IPS-18c (cell line): Measurements from ENCODE around the gene SMARCA4.

ENCODE experiments used
- H3K4me3 ChIP-seq: 2 replicates; pipeline ENCODE4 v1.7.0; 2013; ENCODE audit warnings: low read depth, mild to moderate bottlenecking, low read length, moderate library complexity; ENCODE audit not compliant: insufficient read depth
- H3K9me3 ChIP-seq: one replicate; pipeline ENCODE4 v1.6.1; 2013; ENCODE audit warnings: mild to moderate bottlenecking, low read length, moderate library complexity; ENCODE audit not compliant: control insufficient read depth, insufficient read depth

SMARCA4 gene

DNA sequence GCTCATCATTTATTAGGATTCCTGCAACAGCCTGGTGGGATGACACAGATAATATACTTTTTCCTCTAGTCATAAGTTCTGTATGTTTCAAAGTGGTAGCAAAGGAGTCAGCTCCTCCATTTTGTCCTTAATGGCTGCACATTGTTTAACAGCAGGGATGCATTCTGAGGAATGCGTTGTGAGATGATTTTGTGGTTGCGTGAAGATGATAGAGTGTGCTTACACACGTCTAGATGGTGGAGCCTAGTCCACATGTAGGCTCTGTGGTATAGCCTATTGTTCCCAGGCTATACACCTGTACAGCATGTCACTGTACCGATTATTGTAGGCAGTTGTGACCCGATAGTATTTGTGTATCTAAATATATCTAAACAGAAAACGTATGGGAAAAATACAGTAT lies 4.6 kb downstream of the SMARCA4 start:
- H3K9me3 ChIP-seq, result no peaks in the 10 kb centered on the region
- no peak overlapping the region for H3K4me3 ChIP-seq

DNA sequence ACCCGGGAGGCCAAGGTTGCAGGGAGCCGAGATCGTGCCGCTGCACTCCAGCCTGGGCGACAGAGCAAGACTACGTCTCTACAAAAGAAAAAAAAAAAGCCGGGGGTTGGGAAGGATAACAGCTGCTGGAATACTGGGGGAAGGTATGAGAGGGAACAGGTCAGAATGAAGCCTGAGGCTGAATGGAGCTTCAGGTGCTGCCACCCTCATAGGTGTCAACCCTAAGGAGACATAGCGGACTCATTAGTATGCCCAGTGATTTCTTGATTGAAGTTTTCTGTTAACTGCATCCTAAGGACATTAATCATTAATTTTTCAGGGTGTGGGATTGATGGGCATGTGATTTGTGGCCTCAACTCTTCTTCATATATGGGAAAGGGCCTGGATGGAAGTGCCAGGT lies 6.0 kb downstream of the SMARCA4 start:
- Histone ChIP-seq H3K9me3 (no peaks in the 10 kb centered on the region), H3K4me3 (no peak overlapping the region)

DNA sequence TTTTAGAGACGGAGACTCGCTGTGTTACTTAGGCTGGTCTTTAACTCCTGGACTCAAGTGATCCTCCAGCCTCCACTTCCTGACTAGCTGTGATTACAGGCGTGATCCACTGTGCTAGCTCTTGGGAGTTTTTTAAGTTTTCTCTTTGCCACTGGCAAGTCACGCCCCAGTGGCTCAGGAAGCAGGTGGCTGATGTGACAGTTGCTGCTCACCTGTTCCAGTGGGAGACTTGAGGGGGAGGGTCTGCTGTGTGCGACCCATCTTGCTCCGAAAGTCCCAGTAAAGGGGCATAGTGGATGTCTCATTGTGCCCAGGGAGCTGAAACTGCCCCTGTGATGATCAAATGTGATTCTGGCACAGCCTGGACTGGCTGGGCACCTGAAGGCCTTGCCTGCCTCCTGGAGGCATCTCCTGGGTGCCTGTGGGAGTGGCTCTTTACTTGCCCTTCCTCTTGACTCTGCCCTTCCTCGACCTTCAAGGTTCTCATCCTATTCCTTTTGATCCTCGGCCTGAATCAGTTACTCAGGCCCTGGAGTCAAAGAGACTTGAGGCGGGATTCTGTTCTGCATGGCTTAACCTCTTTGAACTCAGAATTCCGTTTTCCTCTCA lies 7.8 kb downstream of the SMARCA4 start:
- H3K4me3 ChIP-seq, result no peak overlapping the region
- H3K9me3 ChIP-seq, result no peaks in the 10 kb centered on the region

DNA sequence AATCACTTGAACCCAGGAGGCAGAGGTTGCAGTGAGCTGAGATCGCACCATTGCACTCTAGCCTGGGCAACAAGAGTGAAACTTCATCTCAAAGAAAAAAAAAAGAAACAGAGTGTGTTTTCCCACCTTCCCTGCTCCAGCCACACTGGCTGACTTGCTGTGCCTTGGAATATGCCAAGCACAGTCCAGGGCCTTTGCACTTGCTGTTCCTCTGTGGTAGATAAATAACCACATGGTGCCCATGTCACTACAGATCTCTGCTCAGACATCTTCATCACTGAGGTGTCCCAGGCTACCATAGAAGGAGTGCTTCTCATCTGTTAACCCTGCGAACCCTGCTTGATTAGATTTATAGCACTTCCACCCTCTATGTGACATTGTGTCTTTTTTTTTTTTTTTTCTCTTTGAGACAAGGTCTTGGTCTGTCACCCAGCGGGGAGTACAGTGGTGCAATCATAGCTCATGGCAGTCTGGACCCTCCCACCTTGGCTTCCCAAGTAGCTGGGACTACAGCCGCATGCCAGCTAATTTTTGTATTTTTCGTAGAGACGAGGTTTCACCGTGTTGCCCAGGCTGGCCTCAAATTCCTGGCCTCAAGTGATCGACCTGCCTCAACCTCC lies 10.4 kb downstream of the SMARCA4 start:
- H3K9me3 ChIP-seq, result peaks cover 2% of the 10 kb centered on the region
- no peak overlapping the region for H3K4me3 ChIP-seq

DNA sequence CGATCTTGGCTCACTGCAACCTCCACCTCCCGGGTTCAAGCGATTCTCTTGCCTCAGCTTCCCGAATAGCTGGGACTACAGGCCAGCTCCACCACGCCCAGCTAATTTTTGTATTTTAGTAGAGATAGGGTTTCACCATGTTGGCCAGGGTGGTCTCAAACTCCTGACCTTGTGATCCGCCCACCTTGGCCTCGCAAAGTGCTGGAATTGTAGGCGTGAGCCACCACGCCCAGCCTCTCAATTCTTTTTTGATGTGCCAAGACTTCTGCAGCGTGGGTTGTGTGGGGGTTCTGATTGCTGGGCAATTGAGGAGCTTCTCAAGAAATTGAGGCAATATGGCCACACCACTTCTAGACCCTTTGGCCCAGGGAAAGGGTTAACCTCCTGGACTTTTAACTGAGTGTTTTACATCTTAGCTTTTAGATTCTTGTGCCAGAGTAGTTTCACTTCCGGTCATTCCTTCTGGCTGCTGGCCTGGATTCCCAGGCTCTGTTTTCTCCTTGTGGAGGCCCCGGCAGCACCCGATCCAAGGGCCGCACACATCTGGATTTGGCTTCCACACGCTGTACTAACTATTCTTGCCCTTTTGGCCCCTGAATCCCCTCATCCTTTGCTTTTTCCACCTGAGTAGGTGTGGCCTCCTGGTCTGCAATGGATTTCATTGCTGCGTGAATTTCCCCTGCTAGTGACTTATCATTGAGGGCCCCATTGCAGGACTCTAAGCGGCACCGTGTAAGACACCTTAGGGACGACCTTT lies 14.7 kb downstream of the SMARCA4 start:
- Histone ChIP-seq H3K4me3 (no peak overlapping the region), H3K9me3 (peaks cover 2% of the 10 kb centered on the region)

DNA sequence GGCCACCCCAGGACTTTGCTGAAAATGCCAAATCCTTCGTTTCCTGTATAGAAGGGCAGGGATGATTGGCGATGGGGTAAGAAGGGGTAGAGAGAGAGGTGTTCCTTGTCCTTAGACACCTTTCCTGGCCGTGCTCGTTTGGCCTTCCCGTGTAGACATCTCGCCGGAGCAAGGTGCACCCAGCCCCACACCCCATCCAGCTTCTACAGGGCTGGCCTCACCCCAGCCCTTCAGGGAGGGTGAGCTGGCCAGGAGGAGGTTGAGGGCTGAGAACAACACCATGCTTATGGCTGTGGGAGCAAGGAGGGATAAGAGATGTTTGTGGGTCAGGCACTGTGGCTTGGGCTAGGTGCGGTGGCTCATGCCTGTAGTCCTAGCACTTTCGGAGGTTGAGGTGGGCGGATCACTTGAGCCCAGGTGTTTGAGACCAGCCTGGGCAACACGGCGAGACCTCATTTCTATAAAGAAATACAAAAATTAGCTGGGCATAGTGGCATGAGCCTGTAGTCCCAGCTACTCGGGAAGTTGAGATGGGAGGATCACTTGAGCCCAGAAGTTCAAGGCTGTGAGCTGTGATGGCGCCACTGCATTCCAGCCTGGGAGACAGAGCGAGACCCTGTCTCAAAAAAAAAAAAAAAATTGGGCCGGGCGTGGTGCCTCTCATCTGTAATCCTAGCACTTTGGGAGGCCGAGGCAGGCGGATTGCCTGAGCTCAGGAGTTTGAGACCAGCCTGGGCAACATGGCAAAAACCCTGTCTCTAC lies 15.5 kb downstream of the SMARCA4 start:
- H3K9me3 ChIP-seq, result peaks cover 2% of the 10 kb centered on the region
- H3K4me3 ChIP-seq, result no peak overlapping the region

DNA sequence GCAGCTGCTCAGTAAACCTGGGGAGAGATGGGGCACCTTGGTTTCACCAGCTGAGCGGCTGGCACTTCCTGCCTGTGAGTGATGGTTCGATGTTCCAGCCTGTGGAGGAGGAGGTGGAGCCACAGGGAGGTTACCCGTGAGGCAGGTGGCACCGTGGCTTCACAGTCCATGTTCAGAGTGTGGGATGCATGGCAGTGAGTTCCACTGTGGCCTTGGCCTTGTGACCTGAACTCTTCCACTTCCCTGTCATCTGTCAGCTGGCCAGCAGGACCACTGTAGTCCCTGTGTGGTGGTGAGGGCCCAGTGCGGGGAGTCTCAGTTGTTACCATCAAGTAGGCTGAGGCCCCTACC lies 16.9 kb downstream of the SMARCA4 start:
- Histone ChIP-seq H3K9me3 (peaks cover 2% of the 10 kb centered on the region), H3K4me3 (no peak overlapping the region)

DNA sequence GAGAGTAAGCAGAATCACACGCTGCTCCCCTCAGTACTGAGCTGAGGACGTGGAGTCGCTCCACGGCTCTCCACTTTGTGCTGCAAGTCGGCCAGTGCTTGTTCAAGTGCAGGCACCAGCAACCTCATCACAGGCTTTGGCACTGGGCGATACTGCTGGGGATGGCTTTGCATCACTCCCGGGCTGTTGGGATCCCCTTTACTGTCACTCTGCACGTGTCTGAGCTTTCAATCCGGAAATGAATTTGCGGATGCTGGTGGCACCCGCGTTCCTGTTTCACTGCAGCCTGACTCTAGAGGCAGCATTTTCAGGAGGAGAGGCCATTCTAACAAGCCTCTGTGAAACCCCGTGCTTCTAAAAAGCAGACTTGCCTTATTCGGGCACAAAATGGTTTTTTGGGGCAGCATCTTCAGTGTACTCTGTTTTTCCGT lies 19.1 kb downstream of the SMARCA4 start:
- H3K4me3 ChIP-seq, result no peak overlapping the region
- no peaks in the 10 kb centered on the region for H3K9me3 ChIP-seq

DNA sequence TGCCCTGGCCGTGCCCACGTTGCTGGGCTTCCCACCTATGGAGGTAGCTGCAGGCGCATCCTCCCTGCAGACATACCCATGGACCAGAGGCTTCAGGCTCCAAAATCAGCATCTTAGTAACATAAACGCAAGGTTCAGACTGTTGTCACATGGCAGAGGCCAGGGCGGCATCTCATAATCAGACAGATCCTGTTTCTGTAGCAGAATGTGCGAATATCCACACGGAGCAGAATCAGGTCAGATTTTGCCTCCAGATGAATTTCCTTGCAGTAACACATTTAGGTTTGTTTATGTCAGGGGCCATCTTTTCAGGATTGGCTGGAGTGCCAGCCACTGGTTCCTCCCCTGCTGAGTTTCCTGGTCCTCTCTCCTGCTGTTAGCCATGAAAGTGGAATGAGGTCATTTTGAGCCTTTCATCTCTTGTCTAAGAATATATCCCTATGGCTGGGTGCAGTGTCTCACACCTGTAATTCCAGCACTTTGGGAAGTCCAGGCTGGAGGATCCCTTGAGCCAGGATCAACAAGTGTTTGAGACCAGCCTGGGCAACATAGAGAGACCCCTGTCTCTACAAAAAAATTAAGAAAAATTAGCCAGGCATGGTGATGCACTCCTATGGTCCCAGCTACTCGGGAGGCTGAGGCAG lies 20.5 kb downstream of the SMARCA4 start:
- Histone ChIP-seq H3K4me3 (no peak overlapping the region), H3K9me3 (no peaks in the 10 kb centered on the region)

DNA sequence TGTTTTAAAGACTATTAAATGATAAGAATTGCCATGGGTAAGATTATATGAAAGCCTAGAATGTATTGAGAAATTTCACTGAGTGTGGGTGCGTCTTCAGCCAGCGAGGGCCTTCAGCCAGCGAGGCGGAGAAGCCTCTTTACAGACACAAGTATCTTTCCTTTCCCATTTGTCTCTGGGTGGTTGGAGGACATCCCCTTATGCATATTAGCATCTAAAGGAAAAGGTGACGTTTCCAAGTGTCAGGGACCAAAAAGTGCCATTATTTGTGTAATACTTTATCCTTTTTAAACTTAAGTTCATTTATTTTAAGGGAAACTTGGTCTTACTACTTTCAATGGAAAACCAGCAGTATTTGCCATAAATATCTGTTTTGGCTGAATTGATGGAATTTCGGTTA lies 22.2 kb downstream of the SMARCA4 start:
- Histone ChIP-seq H3K9me3 (no peaks in the 10 kb centered on the region), H3K4me3 (no peak overlapping the region)

DNA sequence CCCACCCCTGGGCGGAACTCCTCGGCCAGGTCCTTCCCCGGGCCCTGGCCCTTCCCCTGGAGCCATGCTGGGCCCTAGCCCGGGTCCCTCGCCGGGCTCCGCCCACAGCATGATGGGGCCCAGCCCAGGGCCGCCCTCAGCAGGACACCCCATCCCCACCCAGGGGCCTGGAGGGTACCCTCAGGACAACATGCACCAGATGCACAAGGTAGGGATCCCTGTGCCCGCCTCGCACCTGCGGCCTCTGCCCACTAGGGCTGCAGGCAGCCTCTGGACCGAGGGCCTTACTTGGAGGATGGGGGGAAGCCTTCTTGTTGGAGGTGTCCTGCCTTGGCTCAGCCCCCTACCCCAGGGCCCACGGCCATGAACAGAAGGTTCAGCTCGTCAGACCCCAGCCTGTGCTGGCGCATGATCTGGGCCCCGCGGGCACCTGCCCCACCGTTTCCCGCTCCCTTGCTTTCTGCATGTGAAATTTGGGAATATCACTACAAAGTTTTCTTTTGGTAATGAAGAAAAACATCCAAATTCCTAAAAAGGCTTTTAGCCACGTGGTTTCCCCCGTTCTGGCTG lies 23.4 kb downstream of the SMARCA4 start:
- H3K9me3 ChIP-seq, result no peaks in the 10 kb centered on the region
- no peak overlapping the region for H3K4me3 ChIP-seq

DNA sequence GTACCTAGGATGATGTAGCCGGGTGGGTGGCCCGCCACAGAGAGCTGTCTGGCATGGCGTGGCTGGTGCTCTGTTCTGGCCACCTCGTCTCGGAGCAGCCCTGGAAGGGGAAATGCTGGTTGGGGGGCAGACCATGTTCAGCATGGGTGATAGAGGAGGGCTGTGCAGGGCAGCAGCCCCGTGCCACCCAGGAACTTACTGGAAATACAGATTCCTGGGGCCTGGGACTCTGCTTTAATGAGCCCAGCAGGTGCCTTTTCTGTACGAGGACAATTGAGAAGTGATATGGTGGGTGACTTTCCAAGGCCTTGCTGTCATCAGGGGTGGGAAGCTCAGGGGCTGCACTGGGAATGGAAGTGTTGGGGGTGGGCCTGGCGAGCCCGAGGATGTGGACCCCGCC lies 24.7 kb downstream of the SMARCA4 start:
- H3K4me3 ChIP-seq, result no peak overlapping the region
- no peaks in the 10 kb centered on the region for H3K9me3 ChIP-seq

DNA sequence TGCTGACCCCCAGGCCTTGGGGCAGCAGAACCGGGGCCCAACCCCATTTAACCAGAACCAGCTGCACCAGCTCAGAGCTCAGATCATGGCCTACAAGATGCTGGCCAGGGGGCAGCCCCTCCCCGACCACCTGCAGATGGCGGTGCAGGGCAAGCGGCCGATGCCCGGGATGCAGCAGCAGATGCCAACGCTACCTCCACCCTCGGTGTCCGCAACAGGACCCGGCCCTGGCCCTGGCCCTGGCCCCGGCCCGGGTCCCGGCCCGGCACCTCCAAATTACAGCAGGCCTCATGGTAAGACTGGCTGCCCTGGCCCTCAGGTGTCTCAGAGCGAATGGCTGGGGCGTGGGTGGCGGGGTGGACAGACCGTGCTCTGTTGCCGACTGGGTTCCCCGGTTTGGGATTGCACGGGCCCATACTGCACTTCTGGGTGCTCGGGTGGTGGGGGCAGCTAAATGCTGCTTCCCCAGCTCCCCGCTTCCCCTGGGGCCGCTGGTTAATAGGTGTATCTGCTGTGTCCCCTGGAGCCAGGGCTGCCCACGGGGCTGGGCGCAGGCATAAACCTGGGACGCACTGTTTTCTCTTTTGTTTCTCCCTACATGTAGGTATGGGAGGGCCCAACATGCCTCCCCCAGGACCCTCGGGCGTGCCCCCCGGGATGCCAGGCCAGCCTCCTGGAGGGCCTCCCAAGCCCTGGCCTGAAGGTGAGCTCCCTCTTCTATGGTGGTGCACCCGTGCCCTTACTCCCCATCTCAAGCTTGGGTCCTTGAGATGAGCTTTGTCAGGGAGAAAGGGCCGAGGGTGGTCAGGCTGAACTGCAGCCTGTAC lies 25.7 kb downstream of the SMARCA4 start:
- Histone ChIP-seq H3K9me3 (no peaks in the 10 kb centered on the region), H3K4me3 (no peak overlapping the region)

DNA sequence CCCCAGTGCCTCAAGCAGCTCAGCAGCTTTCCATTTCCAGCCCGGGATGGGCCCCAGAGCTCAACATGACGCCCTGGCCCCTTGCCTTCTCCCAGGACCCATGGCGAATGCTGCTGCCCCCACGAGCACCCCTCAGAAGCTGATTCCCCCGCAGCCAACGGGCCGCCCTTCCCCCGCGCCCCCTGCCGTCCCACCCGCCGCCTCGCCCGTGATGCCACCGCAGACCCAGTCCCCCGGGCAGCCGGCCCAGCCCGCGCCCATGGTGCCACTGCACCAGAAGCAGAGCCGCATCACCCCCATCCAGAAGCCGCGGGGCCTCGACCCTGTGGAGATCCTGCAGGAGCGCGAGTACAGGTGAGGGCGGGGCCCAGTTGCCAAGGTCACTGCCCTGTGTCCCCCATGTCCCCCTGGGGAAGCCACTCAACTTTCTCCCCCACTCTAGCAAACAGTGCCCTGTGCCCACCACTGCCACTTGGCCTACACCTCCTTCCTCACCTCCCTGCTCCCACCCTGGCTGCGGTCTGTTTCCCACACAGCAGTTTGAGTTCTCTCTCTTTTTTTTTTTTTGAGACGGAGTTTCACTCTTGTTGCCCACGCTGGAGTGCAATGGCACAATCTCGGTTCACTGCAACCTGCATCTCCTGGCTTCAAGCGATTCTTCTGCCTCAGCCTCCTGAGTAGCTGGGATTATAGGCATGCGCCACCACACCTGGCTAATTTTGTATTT lies 26.9 kb downstream of the SMARCA4 start:
- H3K4me3 ChIP-seq, result no peak overlapping the region
- H3K9me3 ChIP-seq, result no peaks in the 10 kb centered on the region

DNA sequence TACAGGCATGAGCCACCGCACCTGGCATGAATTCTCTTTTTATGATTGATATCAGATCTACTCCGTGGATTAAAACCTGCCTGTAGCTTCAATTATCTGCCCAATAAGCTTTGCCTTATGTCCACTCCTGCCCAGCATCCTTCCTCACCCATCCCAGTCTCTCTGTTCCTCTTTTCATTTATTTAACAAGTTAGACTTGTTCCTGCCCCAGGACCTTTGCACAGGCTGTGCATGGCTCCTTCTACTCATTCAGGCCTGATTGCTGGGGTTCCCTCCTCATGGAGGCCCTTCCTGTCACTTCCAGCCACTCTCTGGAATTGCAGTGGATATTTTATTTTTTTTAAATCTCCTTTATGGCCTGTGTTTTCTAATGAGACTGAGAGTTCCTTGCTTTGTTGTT lies 27.6 kb downstream of the SMARCA4 start:
- Histone ChIP-seq H3K4me3 (no peak overlapping the region), H3K9me3 (no peaks in the 10 kb centered on the region)

DNA sequence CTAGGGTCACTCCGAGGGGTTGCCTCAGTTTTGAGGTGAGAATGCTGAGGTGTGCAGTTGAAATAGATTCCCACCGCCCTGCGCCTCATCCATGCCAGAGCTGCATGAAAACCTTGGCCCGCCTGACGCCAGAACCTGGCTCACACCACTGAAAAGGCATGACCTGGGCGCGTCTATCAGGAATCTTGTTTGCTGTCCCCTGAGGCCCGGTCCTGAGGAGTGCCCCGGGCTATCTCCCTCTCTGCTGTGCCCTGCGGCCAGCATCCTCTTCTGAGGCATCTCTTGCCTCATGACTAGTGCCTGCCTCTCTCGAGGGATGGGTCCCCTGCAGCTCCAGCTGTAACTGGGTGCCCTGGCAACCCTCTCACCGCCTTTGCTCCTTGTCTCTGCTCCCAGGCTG lies 28.1 kb downstream of the SMARCA4 start:
- H3K4me3 ChIP-seq, result no peak overlapping the region
- no peaks in the 10 kb centered on the region for H3K9me3 ChIP-seq
